Measurements from ENCODE around the gene SARDH.

The SARDH gene

DNA sequence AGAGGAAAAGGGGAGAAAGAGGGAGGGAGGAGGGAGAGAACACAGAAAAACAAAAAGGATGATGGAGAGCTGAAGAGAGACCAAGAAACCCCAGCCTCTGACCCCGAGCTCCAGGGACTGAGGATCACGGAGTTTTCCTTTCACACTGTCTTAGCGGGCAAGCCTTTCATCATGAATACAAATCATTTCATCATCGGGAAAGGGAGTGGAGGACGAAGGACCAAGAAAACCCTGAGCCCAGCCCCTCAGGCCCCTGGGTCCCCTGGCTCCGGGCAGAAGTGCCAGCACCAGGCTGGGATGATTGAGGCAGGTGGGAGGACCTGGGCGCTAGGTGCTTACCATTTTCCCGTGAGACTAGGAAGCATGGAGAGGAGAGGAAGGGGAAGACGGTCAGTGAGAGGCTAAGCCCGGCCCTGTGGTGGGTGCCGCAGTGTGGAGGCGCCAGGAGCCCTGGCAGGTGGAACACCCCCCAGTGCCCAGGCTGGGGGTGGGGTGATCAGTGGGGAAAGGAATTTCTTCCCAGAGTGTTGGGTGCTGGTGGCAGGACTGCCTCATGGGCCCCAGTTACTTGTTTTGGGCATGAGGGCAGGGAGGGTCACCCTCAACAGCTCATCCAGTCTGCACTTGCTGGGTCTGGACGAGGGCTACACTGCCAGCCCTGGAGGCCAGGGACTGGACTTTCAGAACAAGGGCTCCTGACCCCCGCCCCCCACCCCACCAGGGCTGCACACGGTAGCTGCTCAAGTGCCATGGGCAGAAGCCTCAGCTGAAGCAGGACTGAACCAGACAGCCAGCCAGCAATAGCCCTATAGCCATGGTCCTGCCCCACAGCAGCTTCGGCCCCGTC, 49.0 kb upstream of the SARDH start:
- Histone ChIP-seq H3K27ac (ENCODE audit: extremely low read depth, low read depth, low read length) (no peak overlapping the region), H3K4me1 (ENCODE audit: control insufficient read depth, insufficient read depth, low read length) (no peaks in the 10 kb centered on the region), H3K9me3 (ENCODE audit: control insufficient read depth, insufficient read depth, low read depth, low read length) (no peaks in the 10 kb centered on the region), H3K36me3 (ENCODE audit: control insufficient read depth in 2 of 2, insufficient read depth in 1 of 2, low read length in 2 of 2) (peaks cover 0 to 21% of the 10 kb centered on the region in 2 experiments; a peak in 2 of 3 replicates), H3K4me3 (ENCODE audit: low read depth, low read length) (no peak overlapping the region)
- POLR2A ChIA-PET = interaction anchor here (0.6 kb wide), 1 partner anchor 14 kb away, joined by 6 read pairs; no protein-coding TSS in a partner anchor
- CTCF ChIA-PET = interaction anchor here (0.6 to 1.2 kb wide), 5 partner anchors 73 to 996 kb away, joined by 3 to 4 read pairs (median 3); no protein-coding TSS in a partner anchor
- TF ChIP-seq ZBTB44 (tag by site-specific recombination; IDR thresholded peaks at IDR 0.05) (no peak), ZNF768 (tag by site-specific recombination; IDR thresholded peaks at IDR 0.05) (no peak), ZNF791 (tag by site-specific recombination; IDR thresholded peaks at IDR 0.05) (no peak), SCRT2 (tag by site-specific recombination; IDR thresholded peaks at IDR 0.05) (no peak)
- TF ChIP-seq, protein P1, sequence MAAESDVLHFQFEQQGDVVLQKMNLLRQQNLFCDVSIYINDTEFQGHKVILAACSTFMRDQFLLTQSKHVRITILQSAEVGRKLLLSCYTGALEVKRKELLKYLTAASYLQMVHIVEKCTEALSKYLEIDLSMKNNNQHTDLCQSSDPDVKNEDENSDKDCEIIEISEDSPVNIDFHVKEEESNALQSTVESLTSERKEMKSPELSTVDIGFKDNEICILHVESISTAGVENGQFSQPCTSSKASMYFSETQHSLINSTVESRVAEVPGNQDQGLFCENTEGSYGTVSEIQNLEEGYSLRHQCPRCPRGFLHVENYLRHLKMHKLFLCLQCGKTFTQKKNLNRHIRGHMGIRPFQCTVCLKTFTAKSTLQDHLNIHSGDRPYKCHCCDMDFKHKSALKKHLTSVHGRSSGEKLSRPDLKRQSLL (tag by site-specific recombination; IDR thresholded peaks at IDR 0.05) = peak; percentile 12; the same call in 1 of the 2 replicates

DNA sequence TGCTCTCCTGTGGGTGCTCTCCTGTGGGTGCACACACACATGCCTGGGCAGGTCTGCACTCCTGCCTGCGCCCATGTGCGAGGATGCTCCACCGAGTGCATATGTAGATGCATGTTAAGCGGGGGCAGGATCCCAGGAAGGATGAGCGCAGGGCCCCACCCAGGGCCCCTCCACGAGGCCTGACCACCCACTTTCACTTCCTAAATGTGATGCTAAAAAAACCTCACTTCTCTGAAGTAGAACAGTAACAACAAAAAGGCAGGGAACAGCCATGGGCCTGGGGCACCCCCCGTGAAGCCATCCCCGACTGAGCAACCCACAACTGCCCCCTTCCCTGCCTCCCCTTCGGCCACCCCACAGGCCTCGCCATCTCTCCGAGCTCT, 48.2 kb upstream of the SARDH start:
- H3K4me3 ChIP-seq (ENCODE audit: low read depth, low read length) = no peak overlapping the region
- no peak overlapping the region for H3K27ac ChIP-seq (ENCODE audit: extremely low read depth, low read depth, low read length)
- H3K4me1 ChIP-seq (ENCODE audit: control insufficient read depth, insufficient read depth, low read length) = no peaks in the 10 kb centered on the region
- H3K9me3 ChIP-seq (ENCODE audit: control insufficient read depth, insufficient read depth, low read depth, low read length) = no peaks in the 10 kb centered on the region
- CTCF ChIA-PET = interaction anchor here (0.7 to 0.9 kb wide), 3 partner anchors 72 to 188 kb away, joined by 3 to 4 read pairs (median 3); no protein-coding TSS in a partner anchor
- POLR2A ChIA-PET = no interaction called here
- peaks cover 0 to 14% of the 10 kb centered on the region in 2 experiments; a peak in 1 of 3 replicates for H3K36me3 ChIP-seq (ENCODE audit: control insufficient read depth in 2 of 2, insufficient read depth in 1 of 2, low read length in 2 of 2)
- TF ChIP-seq ZBTB8A (tag by site-specific recombination; IDR thresholded peaks at IDR 0.05) (no peak), ZNF335 (tag by site-specific recombination; conservative IDR thresholded peaks at IDR 0.05) (no peak), ZNF175 (tag by site-specific recombination; IDR thresholded peaks at IDR 0.05) (no peak), ZNF843 (tag by site-specific recombination; IDR thresholded peaks at IDR 0.05) (no peak), ZNF747 (tag by site-specific recombination; IDR thresholded peaks at IDR 0.05) (no peak), YY1 (tag by site-specific recombination; IDR thresholded peaks at IDR 0.05) (no peak), ZNF350 (tag by site-specific recombination; IDR thresholded peaks at IDR 0.05) (no peak), WT1 (tag by site-specific recombination; IDR thresholded peaks at IDR 0.05) (no peak), ZNF76 (tag by site-specific recombination; IDR thresholded peaks at IDR 0.05; ENCODE audit: borderline replicate concordance, low read depth) (no peak), ZNF548 (tag by site-specific recombination; IDR thresholded peaks at IDR 0.05) (no peak)
- TF ChIP-seq, protein P1 (tag by site-specific recombination; IDR thresholded peaks at IDR 0.05) = no peak

DNA sequence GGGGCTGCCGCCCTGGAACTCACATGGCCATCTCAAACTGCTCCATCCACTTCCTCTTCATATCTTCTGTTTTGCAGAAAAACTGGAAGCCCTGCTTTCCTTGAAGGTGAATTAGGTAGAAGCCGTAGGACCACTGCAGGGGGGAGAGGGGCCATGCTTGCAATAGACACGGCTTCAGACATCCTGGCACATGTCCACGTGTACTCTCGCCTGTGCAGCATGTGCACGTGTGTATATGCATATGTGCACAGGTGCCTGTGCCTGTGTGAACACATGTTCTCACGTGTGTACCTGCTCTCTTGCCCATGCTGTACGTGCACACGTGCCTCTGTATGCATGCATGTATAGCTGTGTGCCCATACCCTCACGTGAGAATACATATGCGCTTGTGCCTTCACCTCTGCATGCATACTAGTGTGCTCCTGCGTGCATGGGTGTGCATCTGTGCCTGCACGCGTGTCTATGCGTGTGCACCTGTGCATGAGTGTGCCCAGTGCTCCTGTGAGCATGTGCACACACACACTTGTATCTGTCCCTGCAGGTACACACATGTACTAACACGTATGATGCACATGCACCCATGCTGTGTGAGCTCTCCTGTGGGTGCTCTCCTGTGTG, 47.7 kb upstream of the SARDH start:
- Histone ChIP-seq H3K4me1 (ENCODE audit: control insufficient read depth, insufficient read depth, low read length) (no peaks in the 10 kb centered on the region), H3K27ac (ENCODE audit: extremely low read depth, low read depth, low read length) (no peak overlapping the region), H3K9me3 (ENCODE audit: control insufficient read depth, insufficient read depth, low read depth, low read length) (no peaks in the 10 kb centered on the region), H3K36me3 (ENCODE audit: control insufficient read depth in 2 of 2, insufficient read depth in 1 of 2, low read length in 2 of 2) (peaks cover 0 to 18% of the 10 kb centered on the region in 2 experiments; a peak in 1 of 3 replicates), H3K4me3 (ENCODE audit: low read depth, low read length) (no peak overlapping the region)
- ChIA-PET CTCF (interaction anchor here (0.9 kb wide), 1 partner anchor 71 kb away, joined by 4 read pairs; no protein-coding TSS in a partner anchor), POLR2A (no interaction called here)
- no peak for TF ChIP-seq SP3 (tag by site-specific recombination; IDR thresholded peaks at IDR 0.05)
- TF ChIP-seq ZNF791 (tag by site-specific recombination; IDR thresholded peaks at IDR 0.05) = no peak
- TF ChIP-seq ZBTB17 (tag by site-specific recombination; IDR thresholded peaks at IDR 0.05) = no peak
- TF ChIP-seq ZBTB7A (tag by site-specific recombination; IDR thresholded peaks at IDR 0.05; ENCODE audit: low read depth) = no peak
- TF ChIP-seq ZNF10 (tag by site-specific recombination; IDR thresholded peaks at IDR 0.05) = no peak
- no peak for TF ChIP-seq YY1 (tag by site-specific recombination; IDR thresholded peaks at IDR 0.05)
- TF ChIP-seq ZNF610 (tag by site-specific recombination; IDR thresholded peaks at IDR 0.05; ENCODE audit: borderline replicate concordance) = no peak
- no peak for TF ChIP-seq HOXC10 (CRISPR knock-in tag; IDR thresholded peaks at IDR 0.05)
- no peak for TF ChIP-seq GLIS1 (tag by site-specific recombination; IDR thresholded peaks at IDR 0.05)
- no peak for TF ChIP-seq ZNF660 (tag by site-specific recombination; IDR thresholded peaks at IDR 0.05)

Data from HEK293 (cell line).